PC-9 (cell line): ENCODE results near the gene WSCD2. TPM values are rescaled to one million over a fixed set of nuclear protein-coding genes. Genes with fewer than 3 reads are reported as not detected.

Source experiments
- BruUV-seq: library from RNA; stranded (reverse); fragments of 400-500 nt; replicated peaks from 2 replicates; lab custom pipeline; 2021; lab: Mats Ljungman, UMichigan
- CTCF ChIA-PET: fragments of 300-600 bp; sonication (Branson Sonifier 250); formaldehyde crosslinking; loops from one replicate; lab custom pipeline; 2022; ENCODE audit warnings: antibody characterized with exemption; lab: Charles Lee
- POLR2A ChIA-PET: fragments of 300-600 bp; sonication (Branson Sonifier 250); formaldehyde crosslinking; loops from one replicate; lab custom pipeline; 2022; ENCODE audit warnings: antibody characterized with exemption; ENCODE audit not compliant: unreplicated experiment; lab: Charles Lee
- DNase-seq, 2 experiments: peaks; one replicate each; pipeline versions ENCODE4 v3.0.0 to v3.0.0-alpha.2; 2015 to 2022; ENCODE audit warnings: mixed read lengths in 1 of 2
- H2AFZ ChIP-seq: fragments of 200-600 bp; sonication (generic); 2 replicates; pipeline ENCODE4 v1.8.1; 2017; ENCODE audit warnings: antibody characterized with exemption
- H3F3A ChIP-seq: fragments of 200-600 bp; sonication (generic); 2 replicates; pipeline ENCODE4 v1.8.1; 2017; ENCODE audit warnings: antibody characterized with exemption, mild to moderate bottlenecking, low read depth; ENCODE audit not compliant: insufficient read depth
- H3K27ac ChIP-seq: fragments of 200-600 bp; sonication (generic); 2 replicates; pipeline ENCODE4 v1.6.1; 2016; ENCODE audit warnings: mixed run types
- H3K27me3 ChIP-seq: fragments of 200-600 bp; sonication (generic); 2 replicates; pipeline ENCODE4 v1.6.1; 2016; ENCODE audit warnings: low read depth, mixed run types; ENCODE audit not compliant: insufficient read depth
- H3K36me3 ChIP-seq: fragments of 200-600 bp; sonication (generic); 2 replicates; pipeline ENCODE4 v1.6.1; 2016; ENCODE audit warnings: low read depth, mixed run types
- H3K4me1 ChIP-seq: fragments of 200-600 bp; sonication (generic); replicated peaks from 2 replicates; pipeline ENCODE4 v1.6.1; 2016; ENCODE audit warnings: mixed run types; ENCODE audit not compliant: insufficient read depth
- H3K4me2 ChIP-seq: fragments of 200-600 bp; sonication (generic); 2 replicates; pipeline ENCODE4 v1.6.1; 2017; ENCODE audit warnings: mixed run types
- H3K4me3 ChIP-seq: fragments of 200-600 bp; sonication (generic); 2 replicates; pipeline ENCODE4 v1.6.1; 2016; ENCODE audit warnings: mixed run types
- H3K79me2 ChIP-seq: fragments of 200-600 bp; sonication (generic); 2 replicates; pipeline ENCODE4 v1.6.1; 2017; ENCODE audit warnings: low read depth, mixed run types
- H3K9me2 ChIP-seq: fragments of 200-600 bp; sonication (generic); 2 replicates; pipeline ENCODE4 v1.8.1; 2017; ENCODE audit warnings: mild to moderate bottlenecking; ENCODE audit not compliant: insufficient read depth
- H3K9me3 ChIP-seq: fragments of 200-600 bp; sonication (generic); 2 replicates; pipeline ENCODE4 v1.8.1; 2016; ENCODE audit warnings: low read depth; ENCODE audit not compliant: insufficient read depth
- H4K20me1 ChIP-seq: fragments of 200-600 bp; sonication (generic); 2 replicates; pipeline ENCODE4 v1.8.1; 2017; ENCODE audit not compliant: insufficient read depth
- EZH2 ChIP-seq: fragments of 200-600 bp; sonication (generic); IDR thresholded peaks from 2 replicates; pipeline ENCODE4 v1.8.0; 2017; ENCODE audit warnings: antibody characterized with exemption, low read depth
- intact Hi-C: fragments of 100-400 bp; cut with micrococcal nuclease; formaldehyde crosslinking; loops from one replicate; pipeline ENCODE4 v1.10.0; 2022; ENCODE audit not compliant: unreplicated experiment
- total RNA-seq: library from RNA; stranded (reverse); gene quantifications from 2 replicates; pipeline ENCODE4 v1.2.3, GENCODE V29; 2021
- TF ChIP-seq, protein P1 (sequence below): fragments of 200-600 bp; sonication (generic); conservative IDR thresholded peaks from 2 replicates; pipeline ENCODE4 v1.6.1; 2017; ENCODE audit warnings: mixed run types, antibody characterized with exemption, mild to moderate bottlenecking, moderate library complexity

Gene WSCD2
- total RNA-seq, 1 experiment from 2014 or later = not detected

DNA sequence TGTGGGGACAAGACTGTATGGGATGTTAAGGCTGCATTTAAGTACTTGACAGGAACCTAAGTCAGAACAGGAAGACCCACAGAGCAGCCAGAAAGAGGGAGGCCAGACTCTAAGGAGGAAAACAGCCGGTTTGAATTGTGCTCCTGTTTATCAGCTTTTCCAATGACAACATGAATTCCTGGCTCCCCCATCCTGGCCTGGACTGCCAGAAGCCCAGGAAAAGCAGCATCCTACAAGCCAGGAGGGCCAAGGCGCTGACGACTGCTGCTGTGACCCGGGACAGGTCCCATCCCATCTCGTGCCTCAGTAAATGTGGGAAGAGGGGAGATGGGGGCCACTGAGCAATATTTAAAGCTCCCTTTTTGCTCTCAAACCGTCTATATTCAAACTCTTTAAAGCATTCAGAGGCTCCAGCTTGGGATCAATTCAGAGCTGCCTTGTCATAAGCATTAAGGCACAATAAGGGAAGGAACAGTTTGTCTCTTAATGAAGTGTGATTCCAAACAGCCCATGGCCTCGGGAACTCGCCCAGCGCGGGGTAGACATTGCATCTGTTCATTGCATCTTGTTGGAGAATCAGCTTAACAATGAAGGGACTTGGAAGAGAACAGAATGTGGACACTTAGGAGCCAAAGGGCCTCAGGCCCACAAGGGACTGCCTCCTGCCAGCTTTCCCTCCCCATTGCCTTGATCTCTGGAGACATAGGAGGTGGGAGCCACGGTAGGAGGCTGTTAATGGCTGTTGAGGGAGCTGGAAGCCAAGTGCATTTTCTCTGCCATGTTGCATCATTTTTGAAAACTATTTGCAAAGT lies 160.5 kb downstream of the WSCD2 start:
- H3K36me3 ChIP-seq = no peaks in the 10 kb centered on the region
- no peak overlapping the region for H3K4me2 ChIP-seq
- H4K20me1 ChIP-seq = no peaks in the 10 kb centered on the region
- POLR2A ChIA-PET = no interaction called here
- H3K27me3 ChIP-seq = peaks cover 39% of the 10 kb centered on the region; the same call in 1 of the 2 replicates
- H3K79me2 ChIP-seq = no peaks in the 10 kb centered on the region
- CTCF ChIA-PET = no interaction called here
- TF ChIP-seq EZH2 = no peak
- TF ChIP-seq, protein P1, sequence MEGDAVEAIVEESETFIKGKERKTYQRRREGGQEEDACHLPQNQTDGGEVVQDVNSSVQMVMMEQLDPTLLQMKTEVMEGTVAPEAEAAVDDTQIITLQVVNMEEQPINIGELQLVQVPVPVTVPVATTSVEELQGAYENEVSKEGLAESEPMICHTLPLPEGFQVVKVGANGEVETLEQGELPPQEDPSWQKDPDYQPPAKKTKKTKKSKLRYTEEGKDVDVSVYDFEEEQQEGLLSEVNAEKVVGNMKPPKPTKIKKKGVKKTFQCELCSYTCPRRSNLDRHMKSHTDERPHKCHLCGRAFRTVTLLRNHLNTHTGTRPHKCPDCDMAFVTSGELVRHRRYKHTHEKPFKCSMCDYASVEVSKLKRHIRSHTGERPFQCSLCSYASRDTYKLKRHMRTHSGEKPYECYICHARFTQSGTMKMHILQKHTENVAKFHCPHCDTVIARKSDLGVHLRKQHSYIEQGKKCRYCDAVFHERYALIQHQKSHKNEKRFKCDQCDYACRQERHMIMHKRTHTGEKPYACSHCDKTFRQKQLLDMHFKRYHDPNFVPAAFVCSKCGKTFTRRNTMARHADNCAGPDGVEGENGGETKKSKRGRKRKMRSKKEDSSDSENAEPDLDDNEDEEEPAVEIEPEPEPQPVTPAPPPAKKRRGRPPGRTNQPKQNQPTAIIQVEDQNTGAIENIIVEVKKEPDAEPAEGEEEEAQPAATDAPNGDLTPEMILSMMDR = no peak
- H2AFZ ChIP-seq = no peak overlapping the region
- BruUV-seq = no TSS peak
- no peaks in the 10 kb centered on the region for H3K9me3 ChIP-seq
- intact Hi-C loops = no loop called here
- no peak overlapping the region for H3K4me3 ChIP-seq
- no peak for DNase-seq
- H3K4me1 ChIP-seq = no peaks in the 10 kb centered on the region
- no peak overlapping the region for H3K27ac ChIP-seq
- H3F3A ChIP-seq = no peaks in the 10 kb centered on the region
- H3K9me2 ChIP-seq = no peaks in the 10 kb centered on the region

DNA sequence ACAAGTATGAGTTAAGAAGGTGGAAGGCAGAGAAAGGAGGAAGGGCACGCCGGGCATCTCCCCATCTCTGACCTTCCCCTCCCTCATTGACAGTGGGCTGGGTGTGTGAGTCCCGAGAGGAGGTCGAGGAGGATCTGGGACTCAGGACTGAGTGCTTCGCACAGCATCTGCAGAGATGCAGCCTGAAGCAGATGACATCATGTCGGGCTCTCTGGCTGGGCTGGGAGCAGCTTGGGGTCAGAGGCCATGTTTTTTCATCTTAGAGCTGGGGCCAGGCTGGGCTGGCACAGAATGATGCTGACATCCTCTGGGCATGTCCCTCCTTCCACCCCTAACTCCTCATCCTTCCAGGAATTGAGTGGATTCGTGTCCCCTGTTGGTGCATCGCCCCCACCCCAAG lies 166.6 kb downstream of the WSCD2 start:
- TF ChIP-seq EZH2 = no peak
- TF ChIP-seq, protein P1 = no peak
- no TSS peak for BruUV-seq
- no peak overlapping the region for H3K4me3 ChIP-seq
- H3K4me1 ChIP-seq = no peaks in the 10 kb centered on the region
- no peaks in the 10 kb centered on the region for H3K9me2 ChIP-seq
- POLR2A ChIA-PET = no interaction called here
- DNase-seq = no peak
- intact Hi-C loops = no loop called here
- H3K4me2 ChIP-seq = no peak overlapping the region
- H2AFZ ChIP-seq = no peak overlapping the region
- no peak overlapping the region for H3K27ac ChIP-seq
- no peaks in the 10 kb centered on the region for H4K20me1 ChIP-seq
- no peaks in the 10 kb centered on the region for H3K79me2 ChIP-seq
- CTCF ChIA-PET = no interaction called here
- H3K9me3 ChIP-seq = no peaks in the 10 kb centered on the region
- no peaks in the 10 kb centered on the region for H3K36me3 ChIP-seq
- no peaks in the 10 kb centered on the region for H3F3A ChIP-seq
- peaks cover 48% of the 10 kb centered on the region; the same call in 1 of the 2 replicates for H3K27me3 ChIP-seq

DNA sequence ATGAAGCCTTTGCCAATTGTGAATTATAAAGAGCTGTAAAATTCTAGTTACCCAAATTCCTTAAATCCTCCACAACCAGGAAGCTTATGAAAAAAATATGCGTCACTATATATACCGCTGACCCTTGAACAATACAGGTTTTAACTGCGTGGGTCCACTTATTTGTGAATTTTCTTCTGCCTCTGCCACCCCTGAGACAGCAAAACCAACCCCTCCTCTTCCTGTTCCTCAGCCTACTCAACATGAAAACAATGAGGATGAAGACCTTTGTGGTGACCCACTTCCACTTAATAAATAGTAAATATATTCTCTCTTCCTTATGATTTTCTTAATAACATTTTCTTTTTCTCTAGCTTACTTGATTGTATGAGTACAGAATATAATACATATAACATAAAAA lies 167.9 kb downstream of the WSCD2 start:
- Histone ChIP-seq H3K36me3 (no peaks in the 10 kb centered on the region), H4K20me1 (no peaks in the 10 kb centered on the region), H2AFZ (no peak overlapping the region), H3K79me2 (no peaks in the 10 kb centered on the region), H3K9me3 (no peaks in the 10 kb centered on the region), H3K4me1 (no peaks in the 10 kb centered on the region), H3F3A (no peaks in the 10 kb centered on the region), H3K9me2 (no peaks in the 10 kb centered on the region), H3K27me3 (peaks cover 45% of the 10 kb centered on the region), H3K4me3 (no peak overlapping the region), H3K4me2 (no peak overlapping the region), H3K27ac (no peak overlapping the region)
- intact Hi-C loops = no loop called here
- ChIA-PET CTCF (no interaction called here), POLR2A (no interaction called here)
- no peak for TF ChIP-seq EZH2
- TF ChIP-seq, protein P1 = no peak
- no peak for DNase-seq
- no TSS peak for BruUV-seq
